IMR-90 (cell line): ENCODE data around the gene MLLT3. TPM values are rescaled to one million over a fixed set of nuclear protein-coding genes. Genes with fewer than 3 reads are reported as not detected.

Experiments used
- ATAC-seq: fragments of 200-7000 bp; cut with Tn5 transposase; 2 replicates; pipeline ENCODE4 v1.9.1; 2020; ENCODE audit warnings: low read depth, mild to moderate bottlenecking, moderate library complexity
- BruUV-seq: library from RNA; stranded (reverse); fragments of 400-500 nt; replicated peaks from 2 replicates; lab custom pipeline; 2021; lab: Mats Ljungman, UMichigan
- CTCF ChIA-PET: fragments of 300-600 bp; formaldehyde crosslinking; extraction: SDS; loops from one replicate; lab custom pipeline; 2021; ENCODE audit warnings: antibody characterized with exemption; lab: Yijun Ruan, JAX
- POLR2A ChIA-PET: fragments of 300-600 bp; sonication (Branson Sonifier 250); formaldehyde crosslinking; loops from one replicate; lab custom pipeline; 2022; ENCODE audit warnings: antibody characterized with exemption; ENCODE audit not compliant: unreplicated experiment; lab: Charles Lee
- DNase-seq: peaks from one replicate; pipeline ENCODE4 v3.0.0; 2013
- H2AFZ ChIP-seq: replicated peaks from 2 replicates; pipeline ENCODE3; 2013; ENCODE audit warnings: low read length, mild to moderate bottlenecking; ENCODE audit not compliant: poor library complexity
- H2AK5ac ChIP-seq: 2 replicates; pipeline ENCODE4 v1.6.1; 2013; ENCODE audit warnings: low read depth, low read length, inconsistent platforms
- H2AK9ac ChIP-seq: replicated peaks from 2 replicates; pipeline ENCODE3; 2013; ENCODE audit warnings: mild to moderate bottlenecking, low read depth, low read length, moderate library complexity; ENCODE audit not compliant: poor library complexity
- H2BK120ac ChIP-seq: 2 replicates; pipeline ENCODE4 v1.6.1; 2013; ENCODE audit warnings: low read depth, low read length, inconsistent platforms
- H2BK15ac ChIP-seq: 3 replicates; pipeline ENCODE4 v1.6.1; 2013; ENCODE audit warnings: low read depth, low read length, inconsistent platforms
- H2BK20ac ChIP-seq: 2 replicates; pipeline ENCODE4 v1.6.1; 2013; ENCODE audit warnings: low read depth, mild to moderate bottlenecking, inconsistent platforms, low read length, moderate library complexity
- H2BK5ac ChIP-seq: 2 replicates; pipeline ENCODE4 v1.6.1; 2013; ENCODE audit warnings: mild to moderate bottlenecking, low read depth, low read length, inconsistent platforms; ENCODE audit not compliant: poor library complexity, severe bottlenecking
- H3K14ac ChIP-seq: replicated peaks from 2 replicates; pipeline ENCODE4 v1.6.1; 2013; ENCODE audit warnings: low read depth, low read length, inconsistent platforms
- H3K18ac ChIP-seq: 2 replicates; pipeline ENCODE4 v1.6.1; 2013; ENCODE audit warnings: low read depth, low read length, control low read depth
- H3K23ac ChIP-seq: 2 replicates; pipeline ENCODE4 v1.6.1; 2013; ENCODE audit warnings: low read depth, low read length, inconsistent platforms
- H3K27ac ChIP-seq: 2 replicates; pipeline ENCODE4 v1.5.1; 2013; ENCODE audit warnings: mild to moderate bottlenecking, control low read depth, low read length; ENCODE audit not compliant: insufficient read depth
- H3K27me3 ChIP-seq: 2 replicates; pipeline ENCODE4 v1.6.1; 2013; ENCODE audit warnings: low read length; ENCODE audit not compliant: control insufficient read depth, insufficient read depth
- H3K36me3 ChIP-seq: 2 replicates; pipeline ENCODE4 v1.6.1; 2013; ENCODE audit warnings: low read length, mixed read lengths; ENCODE audit not compliant: control insufficient read depth, insufficient read depth
- H3K4ac ChIP-seq: 2 replicates; pipeline ENCODE4 v1.6.1; 2013; ENCODE audit warnings: low read depth, low read length, inconsistent platforms
- H3K4me1 ChIP-seq: 2 replicates; pipeline ENCODE4 v1.6.1; 2013; ENCODE audit warnings: low read length, mixed read lengths; ENCODE audit not compliant: control insufficient read depth, insufficient read depth
- H3K4me2 ChIP-seq: 2 replicates; pipeline ENCODE4 v1.6.1; 2013; ENCODE audit warnings: low read depth, mild to moderate bottlenecking, control low read depth, low read length, moderate library complexity
- H3K4me3 ChIP-seq: 2 replicates; pipeline ENCODE4 v1.5.1; 2013; ENCODE audit warnings: low read depth, mild to moderate bottlenecking, control low read depth, low read length, moderate library complexity; ENCODE audit not compliant: insufficient read depth
- H3K56ac ChIP-seq: 2 replicates; pipeline ENCODE4 v1.6.1; 2013; ENCODE audit warnings: low read length, inconsistent platforms; ENCODE audit not compliant: insufficient read depth; ENCODE audit errors: extremely low read depth
- H3K79me1 ChIP-seq, 2 experiments: 2 replicates each; pipeline ENCODE4 v1.6.1; 2013; ENCODE audit warnings: low read length in 2 of 2, inconsistent platforms in 1 of 2, low read depth in 1 of 2
- H3K9ac ChIP-seq: 2 replicates; pipeline ENCODE4 v1.6.1; 2013; ENCODE audit warnings: low read depth, low read length, control low read depth
- H3K9me1 ChIP-seq: 2 replicates; pipeline ENCODE4 v1.6.1; 2013; ENCODE audit warnings: low read length, inconsistent platforms; ENCODE audit not compliant: insufficient read depth
- H3K9me3 ChIP-seq: 2 replicates; pipeline ENCODE4 v1.6.1; 2013; ENCODE audit warnings: low read length; ENCODE audit not compliant: control insufficient read depth, insufficient read depth
- H4K20me1 ChIP-seq: 2 replicates; pipeline ENCODE4 v1.6.1; 2013; ENCODE audit warnings: low read length, inconsistent platforms; ENCODE audit not compliant: insufficient read depth
- H4K5ac ChIP-seq: 2 replicates; pipeline ENCODE4 v1.6.1; 2013; ENCODE audit warnings: mild to moderate bottlenecking, low read depth, low read length, control low read depth
- H4K8ac ChIP-seq, 2 experiments: 2 replicates each; pipeline ENCODE4 v1.6.1; 2013; ENCODE audit warnings: low read depth in 2 of 2, low read length in 2 of 2, control low read depth in 1 of 2, inconsistent platforms in 1 of 2
- H4K91ac ChIP-seq: 2 replicates; pipeline ENCODE4 v1.6.1; 2013; ENCODE audit warnings: low read depth, low read length, inconsistent platforms; ENCODE audit not compliant: insufficient read depth
- CTCF ChIP-seq: conservative IDR thresholded peaks from 2 replicates; pipeline ENCODE4 v1.5.1; 2012; ENCODE audit warnings: mild to moderate bottlenecking, low read depth, low read length, improper control_type of control experiment
- ELK1 ChIP-seq: fragments of 150-350 bp; IDR thresholded peaks from 2 replicates; pipeline ENCODE4 v1.6.1; 2016; ENCODE audit warnings: low read depth, mild to moderate bottlenecking, low read length, moderate library complexity, borderline replicate concordance
- FOS ChIP-seq: fragments of 150-350 bp; IDR thresholded peaks from 2 replicates; pipeline ENCODE4 v1.6.1; 2016; ENCODE audit warnings: low read depth, low read length
- MAZ ChIP-seq: IDR thresholded peaks from 2 replicates; pipeline ENCODE4 v1.6.1; 2012; ENCODE audit warnings: low read depth, mild to moderate bottlenecking, low read length, improper control_type of control experiment, moderate library complexity, borderline replicate concordance
- NFE2L2 ChIP-seq: fragments of 150-350 bp; IDR thresholded peaks from 2 replicates; pipeline ENCODE4 v1.6.1; 2016; ENCODE audit warnings: low read depth, mild to moderate bottlenecking, low read length
- POLR2A ChIP-seq: IDR thresholded peaks from 2 replicates; pipeline ENCODE4 v1.6.1; 2012; ENCODE audit warnings: mild to moderate bottlenecking, low read depth, low read length
- RAD21 ChIP-seq: IDR thresholded peaks from 2 replicates; pipeline ENCODE4 v1.6.1; 2012; ENCODE audit warnings: low read length, improper control_type of control experiment
- RCOR1 ChIP-seq: IDR thresholded peaks from 2 replicates; pipeline ENCODE4 v1.6.1; 2012; ENCODE audit warnings: mild to moderate bottlenecking, low read length, improper control_type of control experiment; ENCODE audit not compliant: insufficient replicate concordance
- RFX5 ChIP-seq: IDR thresholded peaks from 2 replicates; pipeline ENCODE4 v1.8.0; 2012; ENCODE audit warnings: low read depth, mild to moderate bottlenecking, low read length, moderate library complexity
- SMC3 ChIP-seq: fragments of 150-350 bp; IDR thresholded peaks from 2 replicates; pipeline ENCODE4 v1.6.1; 2016; ENCODE audit warnings: low read depth, mild to moderate bottlenecking, antibody characterized with exemption, low read length, moderate library complexity
- USF2 ChIP-seq: fragments of 150-350 bp; IDR thresholded peaks from 2 replicates; pipeline ENCODE4 v1.6.1; 2017; ENCODE audit warnings: mild to moderate bottlenecking, antibody characterized with exemption, low read length, low read depth
- dilution Hi-C: fragments of 300-500 bp; cut with HindIII; formaldehyde crosslinking; loops from one replicate; pipeline ENCODE4 v1.14.3; 2018; ENCODE audit warnings: low sequenced_read_pairs; ENCODE audit not compliant: unreplicated experiment
- in situ Hi-C: fragments of 300-500 bp; cut with MboI; formaldehyde crosslinking; loops from 3 replicates; pipeline ENCODE4 v1.14.3; 2019; ENCODE audit warnings: low sequenced_read_pairs, inconsistent platforms, mixed read lengths
- intact Hi-C: fragments of 100-400 bp; cut with micrococcal nuclease; formaldehyde crosslinking; loops from 2 replicates; pipeline ENCODE4 v1.10.0; 2022
- polyA plus RNA-seq, 3 experiments: library from polyadenylated mRNA; depleted of rRNA; stranded (reverse); fragments of >200 nt; gene quantifications; 2 replicates each; pipeline ENCODE4 v1.2.3, GENCODE V29; 2012; ENCODE audit warnings: low replicate concordance in 1 of 3
- total RNA-seq: library from RNA; depleted of rRNA; stranded (reverse); fragments of >200 nt; gene quantifications from 2 replicates; pipeline ENCODE4 v1.2.3, GENCODE V29; 2012

The MLLT3 gene
- total and polyA plus RNA-seq, 2 of the 4 experiments (the other 2 are of a cell fraction): 10.4 to 21.1 TPM

GRCh38 chr9:20414150-20414549 is 208.1 kb downstream of the MLLT3 start:
- H2BK5ac ChIP-seq: no peak overlapping the region
- H3K27me3 ChIP-seq: no peaks in the 10 kb centered on the region
- H2BK15ac ChIP-seq: no peak overlapping the region
- H3K4me3 ChIP-seq: no peak overlapping the region
- H3K79me1 ChIP-seq: peaks cover 3 to 6% of the 10 kb centered on the region in 2 experiments; a peak in 2 of 4 replicates
- dilution Hi-C loops (no loop called here), in situ Hi-C loops (no loop called here), intact Hi-C loops (no loop called here)
- no peak overlapping the region for H2AFZ ChIP-seq
- BruUV-seq: no TSS peak
- no peak overlapping the region for H3K9ac ChIP-seq
- ChIA-PET POLR2A (no interaction called here), CTCF (no interaction called here)
- H3K4ac ChIP-seq: no peak overlapping the region
- H2AK5ac ChIP-seq: no peak overlapping the region
- H4K5ac ChIP-seq: no peak overlapping the region
- no peak for DNase-seq
- no peaks in the 10 kb centered on the region for H3K36me3 ChIP-seq
- no peak overlapping the region for H2BK120ac ChIP-seq
- H4K91ac ChIP-seq: no peak overlapping the region
- H3K4me2 ChIP-seq: no peak overlapping the region
- H3K9me3 ChIP-seq: no peaks in the 10 kb centered on the region
- no peak overlapping the region for H3K27ac ChIP-seq
- no peak for ATAC-seq
- H3K4me1 ChIP-seq: no peaks in the 10 kb centered on the region
- H3K23ac ChIP-seq: no peak overlapping the region
- H2AK9ac ChIP-seq: no peak overlapping the region
- TF ChIP-seq RCOR1 (no peak), POLR2A (no peak), ELK1 (no peak), FOS (no peak), MAZ (no peak), RAD21 (no peak), CTCF (no peak), NFE2L2 (no peak), USF2 (no peak), RFX5 (no peak), SMC3 (no peak)
- no peak overlapping the region for H2BK20ac ChIP-seq
- H3K9me1 ChIP-seq: peaks cover 4% of the 10 kb centered on the region
- no peak overlapping the region for H4K8ac ChIP-seq
- no peak overlapping the region for H3K18ac ChIP-seq
- no peaks in the 10 kb centered on the region for H4K20me1 ChIP-seq
- no peak overlapping the region for H3K56ac ChIP-seq
- H3K14ac ChIP-seq: no peak overlapping the region
